ENCODE measurements around the gene IKZF4.
"Not testable (repeated sequence)": the region's sequence is repeated elsewhere in the genome, so short reads cannot be mapped to it uniquely, and the experiment has no call there.

IKZF4 gene

DNA sequence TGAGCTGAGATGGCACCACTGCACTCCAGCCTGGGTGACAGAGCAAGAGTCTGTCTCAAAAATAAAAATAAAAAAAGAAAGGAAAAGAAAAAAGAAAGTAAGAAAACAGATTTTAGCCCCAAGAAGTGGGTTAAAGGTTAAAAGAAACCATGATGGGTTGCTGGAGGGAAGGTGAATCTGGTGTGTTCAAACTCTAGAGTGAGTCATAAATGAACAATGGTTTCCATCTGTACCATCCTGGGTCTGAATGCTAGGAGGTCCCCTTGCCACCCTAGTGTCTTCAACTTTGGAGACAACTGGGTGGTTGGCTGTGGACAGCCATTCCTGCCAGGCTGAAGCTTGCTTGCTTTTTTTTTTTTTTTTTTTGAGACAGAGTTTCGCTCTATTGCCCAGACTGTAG lies 19.3 kb downstream of the IKZF4 start:
- no peak for DNase-seq (ENCODE audit: low read depth)

DNA sequence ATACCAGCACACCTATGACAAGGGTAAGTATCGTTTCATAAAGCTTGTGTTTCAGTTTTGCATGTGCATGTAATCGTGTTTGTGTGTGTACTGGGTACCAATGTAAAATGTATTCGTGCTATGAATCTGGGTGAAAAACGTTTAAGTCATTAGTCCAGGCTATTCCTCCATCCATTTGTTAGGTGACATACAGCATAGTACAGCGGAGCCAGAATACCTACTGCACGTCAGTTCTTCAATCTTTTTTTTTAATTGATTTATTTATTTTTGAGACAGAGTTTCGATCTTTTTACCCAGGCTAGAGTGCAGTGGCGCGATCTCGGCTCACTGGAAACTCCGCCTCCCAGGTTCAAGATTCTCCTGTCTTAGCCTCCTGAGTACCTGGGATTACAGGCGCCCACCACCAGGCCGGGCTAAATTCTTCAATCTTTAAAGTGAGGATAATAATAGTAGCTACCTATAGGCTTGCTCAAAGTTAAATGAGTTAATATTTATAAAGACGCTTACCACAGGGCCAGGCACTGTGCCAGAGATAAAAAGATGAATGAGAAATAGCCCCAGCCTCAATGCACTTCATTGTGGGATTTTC lies 20.2 kb downstream of the IKZF4 start:
- DNase-seq (ENCODE audit: low read depth) = no peak

DNA sequence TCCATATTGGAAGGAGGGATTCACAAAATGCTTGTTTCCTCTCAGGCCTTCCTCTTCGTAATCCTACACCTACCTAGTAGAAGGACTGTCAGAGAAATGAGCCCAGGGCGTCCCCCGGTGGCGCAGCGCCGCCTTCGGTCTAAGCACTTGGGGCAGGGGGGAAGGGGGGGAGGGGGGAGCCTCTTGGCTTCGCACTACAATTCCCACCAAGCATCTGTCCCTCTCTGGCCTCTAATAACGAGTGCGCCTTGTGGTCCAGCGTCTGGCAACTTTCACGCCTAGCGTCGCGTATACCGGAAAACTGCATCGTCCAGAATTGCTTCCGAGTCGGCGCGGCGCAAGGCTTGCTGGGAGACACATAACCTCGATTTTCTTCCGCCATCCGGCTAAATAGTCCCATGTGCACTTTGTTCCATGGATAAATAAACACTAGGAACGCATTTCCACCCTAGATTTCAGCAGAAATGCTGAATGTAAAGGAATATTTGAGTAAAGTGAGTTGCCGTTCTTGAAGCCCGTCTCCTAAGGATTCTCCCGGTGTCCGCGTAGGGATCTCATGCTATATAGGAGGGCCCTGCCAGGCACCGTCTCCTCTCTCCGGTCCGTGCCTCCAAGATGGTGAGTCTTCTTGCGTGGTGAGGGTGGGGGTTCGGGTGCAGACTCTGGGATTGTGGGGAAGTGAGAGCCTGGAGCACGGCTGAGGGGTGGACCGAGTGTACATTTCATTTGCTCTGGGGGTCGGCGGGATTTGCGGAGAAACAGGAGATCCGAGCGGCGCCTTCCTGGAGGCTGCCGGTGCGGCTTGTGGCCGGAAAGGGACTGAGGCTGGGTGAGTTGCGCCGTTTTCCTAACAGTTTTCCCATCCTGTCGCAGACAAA lies 20.9 kb downstream of the IKZF4 start, which contains the start of gene RPS26:
Gene RPS26 (plus strand): TSS at position 367 of the 878 bp plus-strand sequence. CDS start 249 bp downstream, at position 616.
- peak; percentile 97 for DNase-seq (ENCODE audit: low read depth)

DNA sequence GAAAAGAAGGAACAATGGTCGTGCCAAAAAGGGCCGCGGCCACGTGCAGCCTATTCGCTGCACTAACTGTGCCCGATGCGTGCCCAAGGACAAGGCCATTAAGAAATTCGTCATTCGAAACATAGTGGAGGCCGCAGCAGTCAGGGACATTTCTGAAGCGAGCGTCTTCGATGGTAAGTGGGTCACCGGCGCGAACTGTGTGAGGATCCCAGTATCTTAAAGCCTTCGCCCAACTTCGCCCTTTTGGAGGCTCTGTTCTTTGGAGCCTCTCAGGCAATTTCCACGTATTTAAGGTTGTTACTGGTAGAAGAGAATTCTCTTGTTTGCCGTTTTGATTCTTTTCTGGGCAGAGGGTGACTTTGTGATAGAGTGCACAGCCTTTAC lies 21.6 kb downstream of the IKZF4 start:
- not testable (repeated sequence) for DNase-seq (ENCODE audit: low read depth)

DNA sequence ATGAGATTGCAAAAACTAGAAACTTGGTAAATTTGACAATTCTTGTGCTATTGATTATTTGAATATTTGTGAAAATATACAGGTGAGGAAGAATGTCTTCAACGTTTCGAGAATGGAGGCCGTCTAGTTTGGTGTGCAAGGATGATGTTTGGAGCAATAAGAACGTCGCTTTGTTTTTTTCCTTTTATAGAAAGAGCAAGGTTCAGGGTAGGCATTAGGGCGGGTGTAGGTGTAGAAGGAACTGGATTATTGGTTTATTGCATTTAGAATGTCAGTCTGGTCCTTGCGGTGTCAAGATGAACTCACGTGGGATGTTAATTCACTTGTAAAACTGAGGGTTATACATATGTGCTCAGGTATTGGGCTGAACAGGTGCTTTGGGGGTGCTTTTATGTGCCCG lies 22.0 kb downstream of the IKZF4 start:
- no peak for DNase-seq (ENCODE audit: low read depth)

DNA sequence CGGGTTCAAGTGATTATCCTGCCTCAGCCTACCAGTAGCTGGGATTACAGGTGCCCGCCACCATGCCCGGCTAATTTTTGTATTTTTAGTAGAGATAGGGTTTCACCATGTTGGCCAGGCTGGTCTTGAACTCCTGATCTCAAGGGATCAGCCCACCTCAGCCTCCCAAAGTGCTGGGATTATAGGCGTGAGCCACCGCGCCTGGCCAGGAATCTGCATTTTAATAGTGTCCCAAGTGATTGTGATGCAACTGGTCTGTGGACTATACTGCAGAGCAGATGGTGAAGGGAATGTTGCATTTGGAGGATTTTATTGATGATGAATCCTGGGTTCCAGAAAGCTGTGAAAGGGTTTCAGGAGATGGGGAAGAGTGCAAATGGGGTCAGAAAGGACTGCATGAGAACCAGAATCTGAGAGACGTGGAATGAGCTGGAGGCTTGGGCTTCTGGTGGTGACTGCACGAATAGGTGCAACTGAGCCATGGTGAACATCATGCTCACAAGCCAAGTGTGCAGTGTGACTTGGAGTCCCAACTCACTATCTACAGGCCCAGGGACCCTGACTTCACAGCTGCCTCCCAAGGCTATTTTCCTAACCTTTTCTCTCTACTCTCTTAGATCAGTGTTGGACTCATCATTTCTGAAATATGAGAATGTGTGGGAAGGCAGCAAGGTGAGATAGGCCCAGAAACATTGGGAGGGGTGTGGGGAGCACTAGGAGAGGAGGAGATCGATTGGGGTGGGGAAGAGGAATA lies 25.4 kb downstream of the IKZF4 start:
- DNase-seq (ENCODE audit: low read depth) = no peak

DNA sequence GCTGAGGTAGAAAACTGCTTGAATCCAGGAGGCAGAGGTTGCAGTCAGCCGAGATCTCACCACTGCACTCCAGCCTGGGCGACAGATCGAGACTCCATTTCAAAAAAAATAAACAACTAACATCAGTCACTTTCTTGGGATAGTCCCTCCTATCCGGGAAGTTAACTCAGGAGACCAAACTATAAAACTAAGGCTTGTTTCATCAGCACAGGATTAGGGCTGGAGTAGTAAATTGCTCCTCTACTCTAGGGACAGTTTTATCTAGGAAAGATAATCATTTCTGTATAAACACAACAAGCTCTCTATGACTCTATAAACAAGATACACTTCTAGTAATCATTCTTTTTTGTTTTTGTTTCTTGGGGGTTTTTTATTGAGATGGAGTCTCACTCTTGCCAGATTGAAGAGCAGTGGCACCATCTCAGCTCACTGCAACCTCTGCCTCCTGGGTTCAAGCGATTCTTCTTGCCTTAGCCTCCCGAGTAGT lies 32.6 kb downstream of the IKZF4 start:
- no peak for DNase-seq (ENCODE audit: low read depth)

DNA sequence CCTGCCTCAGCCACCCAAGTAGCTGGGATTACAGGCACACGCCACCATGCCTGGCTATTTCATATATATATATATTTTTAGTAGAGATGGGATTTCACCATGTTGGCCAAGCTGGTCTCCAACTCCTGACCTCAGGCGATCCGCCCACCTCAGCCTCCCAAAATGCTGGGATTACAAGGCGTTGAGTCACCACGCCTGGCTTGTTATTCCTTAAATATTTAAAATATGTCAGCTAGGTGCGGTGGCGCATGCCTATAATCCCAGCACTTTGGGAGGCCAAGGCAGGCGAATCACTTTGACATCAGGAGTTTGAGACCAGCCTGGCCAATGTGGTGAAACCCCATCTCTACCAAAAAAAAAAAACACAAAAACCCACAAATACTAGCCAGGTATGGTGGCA lies 39.1 kb downstream of the IKZF4 start:
- DNase-seq (ENCODE audit: low read depth) = not testable (repeated sequence)

DNA sequence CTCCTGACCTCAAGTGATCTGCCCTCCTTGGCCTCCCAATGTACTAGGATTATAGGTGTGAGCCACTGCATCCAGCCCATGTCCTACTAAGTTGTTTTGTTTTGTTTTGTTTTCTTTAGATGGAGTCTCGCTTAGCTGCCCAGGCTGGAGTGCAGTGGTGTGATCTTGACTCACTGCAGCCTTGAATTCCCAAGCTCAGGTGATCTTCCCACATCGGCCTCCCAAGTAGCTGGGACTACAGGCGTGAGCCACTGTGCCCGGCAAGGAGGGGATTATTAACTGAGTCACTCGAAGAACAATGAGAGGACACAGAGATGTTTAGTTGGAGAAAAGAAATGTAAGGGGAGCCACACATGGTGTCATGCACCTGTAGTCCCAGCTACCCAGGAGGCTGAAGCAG lies 41.1 kb downstream of the IKZF4 start:
- no peak for DNase-seq (ENCODE audit: low read depth)

DNA sequence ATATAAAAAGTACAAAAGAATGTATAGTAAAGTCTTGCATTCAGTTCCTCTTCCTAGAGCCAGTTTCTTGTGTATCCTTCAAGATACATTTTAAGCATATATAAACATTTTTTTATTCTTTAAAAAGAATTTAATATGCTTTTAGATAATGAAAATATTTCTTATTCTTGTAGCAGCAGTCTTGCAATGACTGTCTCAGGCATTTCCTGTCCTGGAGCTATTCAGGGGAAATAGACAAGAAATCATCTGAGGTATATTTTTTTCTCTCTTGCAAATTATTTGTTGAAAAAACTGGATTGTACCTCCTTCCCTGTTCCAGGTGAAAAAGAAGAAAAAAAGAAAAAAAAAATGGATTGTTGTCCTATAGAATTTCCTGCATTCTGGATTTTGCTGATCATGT lies 42.2 kb downstream of the IKZF4 start:
- DNase-seq (ENCODE audit: low read depth) = no peak

DNA sequence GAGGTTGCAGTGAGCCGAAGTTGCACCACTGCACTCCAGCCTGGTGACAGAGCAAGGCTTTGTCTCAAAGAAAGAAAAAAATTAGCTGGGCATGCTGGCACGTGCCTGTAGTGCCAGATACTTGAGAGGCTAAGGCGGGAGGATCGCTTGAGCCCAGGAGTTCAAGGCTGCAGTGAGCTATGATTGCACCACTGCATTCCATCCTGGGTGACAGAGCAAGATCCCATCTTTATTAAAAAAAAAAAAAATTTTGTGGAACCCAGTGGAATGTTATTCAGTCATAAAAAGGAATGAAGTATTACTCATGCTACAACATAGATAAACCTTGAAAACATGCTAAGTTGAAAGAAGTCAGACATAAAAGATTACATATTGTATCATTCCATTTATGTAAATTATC lies 50.8 kb downstream of the IKZF4 start:
- peak; percentile 29 for DNase-seq (ENCODE audit: low read depth)

DNA sequence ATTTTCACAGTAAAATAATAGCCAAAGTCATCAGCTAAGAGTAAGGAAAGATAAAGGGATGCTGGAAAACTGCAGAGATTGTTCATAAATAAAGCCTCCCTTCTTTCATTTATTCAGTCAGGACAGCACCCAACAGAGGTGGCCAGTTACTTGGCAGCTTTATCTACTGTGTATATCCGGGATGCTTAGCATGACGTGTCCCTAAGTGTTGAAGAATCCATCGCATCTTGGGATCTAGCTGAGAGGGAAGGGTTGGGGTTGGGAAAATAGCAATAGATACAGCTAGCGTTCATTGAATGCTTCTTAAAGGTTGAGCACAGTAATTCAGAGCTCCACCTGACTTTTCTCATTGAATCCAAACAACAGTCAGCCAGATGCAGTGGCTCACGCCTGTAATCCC lies 53.6 kb downstream of the IKZF4 start:
- no peak for DNase-seq (ENCODE audit: low read depth)

DNA sequence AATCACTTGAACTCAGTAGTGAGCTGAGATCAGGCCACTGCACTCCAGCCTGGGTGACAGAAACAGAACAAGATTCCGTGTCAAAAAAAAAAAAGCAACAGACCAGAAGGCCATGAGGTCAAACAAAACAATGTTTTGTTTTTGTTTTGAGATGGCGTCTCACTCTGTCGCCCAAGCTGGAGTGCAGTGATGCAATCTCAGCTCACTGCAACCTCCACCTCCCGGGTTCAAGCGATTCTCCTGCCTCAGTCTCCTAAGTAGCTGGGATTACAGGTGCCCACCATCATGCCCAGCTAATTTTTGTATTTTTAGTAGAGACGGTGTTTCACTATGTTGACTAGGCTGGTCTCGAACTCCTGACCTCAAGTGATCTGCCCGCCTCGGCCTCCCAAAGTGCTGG lies 57.1 kb downstream of the IKZF4 start:
- not testable (repeated sequence) for DNase-seq (ENCODE audit: low read depth)

DNA sequence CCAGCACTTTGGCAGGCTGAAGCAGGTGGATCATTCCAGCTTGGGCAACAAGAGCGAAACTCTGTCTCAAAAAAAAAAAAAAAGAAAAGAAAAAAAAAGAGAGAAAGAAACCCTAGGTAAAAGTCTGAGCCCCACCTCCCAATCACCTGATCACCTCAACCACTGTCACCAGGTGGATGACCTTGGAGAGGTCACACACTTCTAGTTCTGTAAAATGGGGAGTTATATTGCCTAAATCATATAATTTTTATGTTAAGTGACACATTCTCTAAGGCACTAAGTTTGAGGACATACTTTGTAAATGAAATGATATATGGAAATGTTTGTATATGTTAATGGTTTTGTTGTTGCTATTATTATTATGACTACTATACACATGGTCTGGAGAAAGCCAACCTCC lies 57.6 kb downstream of the IKZF4 start:
- no peak for DNase-seq (ENCODE audit: low read depth)

DNA sequence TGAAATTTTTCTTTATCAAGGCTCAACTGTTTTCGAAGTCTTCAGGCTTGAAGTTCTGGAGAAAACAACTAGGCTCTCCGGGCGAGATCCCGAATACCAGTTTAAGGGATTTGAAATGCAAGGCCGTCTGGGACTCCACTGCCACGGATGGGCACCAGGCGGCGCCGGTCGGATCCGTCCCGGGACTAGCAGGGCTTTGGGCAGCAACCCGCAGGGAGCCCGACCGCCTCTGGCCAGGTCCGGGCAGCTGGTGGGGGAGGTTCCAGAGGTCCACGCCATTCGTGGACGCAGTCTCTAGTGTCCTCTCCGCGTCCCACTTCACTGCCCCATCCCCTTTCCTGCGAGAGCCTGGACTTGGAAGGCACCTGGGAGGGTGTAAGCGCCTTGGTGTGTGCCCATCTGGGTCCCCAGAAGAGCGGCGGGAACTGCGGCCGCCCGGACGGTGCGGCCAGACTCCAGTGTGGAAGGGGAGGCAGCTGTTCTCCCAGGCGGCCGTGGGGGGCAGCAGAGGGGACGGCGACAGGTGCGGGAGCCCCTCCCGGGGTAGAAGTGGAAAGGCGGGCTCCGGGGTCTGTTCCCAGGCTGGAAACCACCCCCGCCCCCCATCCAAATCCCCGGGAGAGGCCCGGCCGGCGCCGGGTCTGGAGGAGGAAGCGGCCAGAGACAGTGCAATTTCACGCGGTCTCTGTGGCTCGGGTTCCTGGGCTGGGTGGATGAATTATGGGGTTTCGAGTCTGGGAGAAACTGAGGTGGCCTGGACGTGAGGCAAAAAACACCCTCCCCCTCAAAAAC lies 58.3 kb downstream of the IKZF4 start:
- DNase-seq (ENCODE audit: low read depth) = peak; percentile 33

DNA sequence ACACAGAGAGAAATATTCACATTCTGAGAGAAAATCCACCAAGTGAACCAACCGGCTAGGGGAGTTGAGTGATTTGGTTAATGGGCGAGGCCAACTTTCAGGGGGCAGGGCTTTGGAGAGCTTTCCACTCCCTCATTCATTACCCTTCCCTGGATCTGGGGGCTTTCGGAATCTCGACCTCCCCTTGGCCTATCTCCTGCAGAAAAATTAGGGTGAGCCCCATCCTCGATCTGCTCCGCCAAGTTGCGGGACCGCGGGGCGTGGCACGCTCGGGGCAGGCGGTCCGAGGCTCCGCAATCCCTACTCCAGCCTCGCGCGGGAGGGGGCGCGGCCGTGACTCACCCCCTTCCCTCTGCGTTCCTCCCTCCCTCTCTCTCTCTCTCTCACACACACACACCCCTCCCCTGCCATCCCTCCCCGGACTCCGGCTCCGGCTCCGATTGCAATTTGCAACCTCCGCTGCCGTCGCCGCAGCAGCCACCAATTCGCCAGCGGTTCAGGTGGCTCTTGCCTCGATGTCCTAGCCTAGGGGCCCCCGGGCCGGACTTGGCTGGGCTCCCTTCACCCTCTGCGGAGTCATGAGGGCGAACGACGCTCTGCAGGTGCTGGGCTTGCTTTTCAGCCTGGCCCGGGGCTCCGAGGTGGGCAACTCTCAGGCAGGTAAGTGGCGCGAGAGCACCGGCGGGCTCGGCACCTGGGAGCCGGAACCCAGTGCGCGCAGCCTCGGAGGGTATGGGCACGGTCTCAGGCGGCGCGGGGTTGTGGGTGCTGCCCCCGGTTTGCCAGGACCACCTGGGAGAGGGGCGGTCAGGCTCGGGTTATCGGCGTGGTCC lies 59.1 kb downstream of the IKZF4 start, which contains the start of gene ERBB3:
Gene ERBB3 (plus strand): TSS at position 443 of the 833 bp plus-strand sequence. CDS start 136 bp downstream, at position 579.
- no peak for DNase-seq (ENCODE audit: low read depth)

DNA sequence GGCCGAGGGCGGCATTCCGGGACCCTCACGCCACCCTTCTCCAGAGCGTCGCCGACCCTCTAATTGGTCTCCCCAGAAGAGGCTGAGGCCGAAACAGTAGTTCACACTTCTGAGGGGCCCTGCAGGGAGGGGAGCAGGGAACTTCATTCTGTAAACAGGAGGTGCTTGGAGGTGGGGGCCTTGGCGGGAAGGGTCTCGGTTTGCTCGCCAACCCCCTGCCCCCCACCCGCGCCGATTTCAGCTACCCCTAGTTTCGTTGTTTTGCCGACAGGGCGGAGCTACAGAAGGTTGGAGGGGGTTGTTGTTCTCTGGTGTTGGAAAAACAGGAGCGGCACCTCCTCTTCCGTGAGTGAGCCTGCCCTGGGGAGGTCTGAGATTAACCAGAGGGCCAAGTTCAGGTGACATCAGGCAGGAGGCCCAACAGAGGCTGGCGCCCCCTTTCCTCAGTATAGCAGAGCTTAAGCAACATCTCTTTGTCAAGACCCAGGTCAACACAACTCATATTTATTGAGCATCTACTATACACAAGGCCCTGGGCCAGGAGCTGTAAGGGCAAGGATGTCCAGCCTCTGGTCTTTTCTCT lies 59.8 kb downstream of the IKZF4 start:
- no peak for DNase-seq (ENCODE audit: low read depth)

DNA sequence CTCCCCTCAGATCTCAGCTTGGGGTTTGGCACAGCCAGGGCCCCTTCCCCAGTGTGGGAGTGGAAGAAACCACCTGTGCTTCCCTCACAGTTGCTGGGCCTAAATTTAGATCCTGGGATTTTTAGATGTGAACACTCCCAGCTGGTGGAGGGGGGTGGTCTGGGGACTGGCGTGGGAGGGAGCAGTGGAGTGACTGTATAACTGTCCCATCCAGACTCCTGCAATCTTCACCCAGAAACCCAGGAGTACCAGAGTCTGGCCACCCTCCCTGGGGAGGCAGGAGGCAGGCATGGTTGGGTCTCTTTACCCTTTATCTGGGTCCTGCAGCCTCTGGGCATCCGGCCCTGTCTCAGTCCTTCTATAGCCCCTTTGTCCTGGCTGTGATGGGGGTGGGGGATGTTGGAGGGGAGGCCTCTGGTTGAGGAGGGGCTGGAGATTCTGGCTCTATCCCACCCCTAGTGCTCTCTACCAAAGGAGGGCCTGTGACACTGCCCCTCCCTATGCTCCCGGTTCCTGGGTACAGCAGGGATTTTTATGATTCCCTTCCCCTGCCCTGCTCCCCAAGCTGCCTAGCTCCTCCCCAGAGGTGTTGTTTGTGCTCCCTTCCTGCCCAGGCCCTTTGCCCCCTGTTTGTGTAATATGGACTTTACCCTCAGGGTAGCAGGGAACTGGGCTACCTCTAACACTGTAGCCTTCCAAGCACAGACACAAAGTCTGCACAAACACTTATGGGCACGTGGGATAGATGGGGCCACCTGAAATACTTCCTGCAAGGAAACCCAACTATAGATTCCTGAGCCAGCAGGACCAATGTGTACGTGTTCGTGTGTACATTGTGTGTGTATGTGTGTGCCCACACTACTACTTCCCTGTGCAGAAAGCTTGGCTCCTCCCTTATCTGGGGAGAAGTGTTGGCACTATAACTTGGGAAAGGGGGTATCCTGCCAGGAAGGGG lies 60.8 kb downstream of the IKZF4 start:
- DNase-seq (ENCODE audit: low read depth) = no peak

DNA sequence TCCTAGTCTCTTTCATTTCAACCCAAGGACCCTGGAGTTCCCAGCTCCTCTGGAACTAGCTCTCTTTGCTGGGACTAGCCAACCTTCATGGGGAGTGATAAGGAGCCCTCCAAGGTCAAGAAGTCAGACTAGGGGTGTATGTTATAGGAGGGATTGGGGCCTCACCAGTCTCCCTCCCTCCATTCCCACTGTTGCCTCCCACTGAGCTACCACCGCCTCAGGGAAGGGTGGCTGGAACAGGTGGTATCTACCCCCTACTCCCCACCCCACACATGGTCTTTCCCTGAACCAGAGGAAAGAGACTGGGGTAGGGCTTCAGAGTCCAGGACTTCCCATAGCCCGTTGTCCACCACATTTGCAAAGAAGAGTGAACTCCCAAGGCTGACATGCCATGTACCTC lies 61.5 kb downstream of the IKZF4 start:
- no peak for DNase-seq (ENCODE audit: low read depth)
